GM19099 (cell line): ENCODE measurements around the gene PDLIM4.

ENCODE experiments used
- POLR2A ChIP-seq: IDR thresholded peaks from 3 replicates; pipeline ENCODE4 v1.6.1; 2011; ENCODE audit warnings: low read depth; ENCODE audit not compliant: insufficient read length; ENCODE audit errors: extremely low read depth

Gene PDLIM4

DNA sequence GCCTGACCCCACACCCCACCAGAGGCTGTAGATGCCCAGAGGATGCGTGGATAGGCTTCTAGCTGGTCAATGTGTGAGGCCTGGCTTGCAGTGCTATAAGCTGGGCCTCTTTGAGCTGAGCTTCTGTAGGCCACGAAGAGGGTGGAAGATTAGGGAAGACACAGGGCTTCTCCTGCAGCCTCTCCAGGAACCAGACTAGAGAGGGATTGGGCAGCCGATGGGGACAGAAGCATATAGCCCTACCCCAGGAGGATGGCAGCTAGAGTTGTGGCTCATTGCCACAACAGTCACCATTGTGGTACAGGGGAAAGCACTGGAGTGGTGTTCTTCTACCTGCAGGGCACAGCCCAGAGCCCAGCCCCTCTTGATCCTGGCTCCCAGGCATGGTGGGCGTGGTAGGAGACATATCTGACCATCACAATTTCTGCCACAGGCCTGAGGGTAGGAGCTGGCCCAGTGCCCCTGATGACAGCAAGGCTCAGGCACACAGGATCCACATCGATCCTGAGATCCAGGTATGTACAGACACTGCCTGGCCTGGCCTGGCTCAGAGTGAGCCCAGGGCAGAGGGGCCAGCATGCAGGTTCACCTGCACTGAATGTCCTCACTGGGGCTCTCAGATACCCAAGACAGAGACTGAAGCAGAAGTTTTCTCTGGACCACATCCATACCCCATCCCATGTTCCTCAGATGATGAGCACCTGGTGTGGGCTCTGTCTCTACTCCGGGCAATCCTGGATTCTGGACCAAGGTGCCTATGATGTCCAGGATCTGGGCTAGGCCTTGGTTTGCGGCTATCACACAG is 8.7 kb downstream of the PDLIM4 start:
- no peak for TF ChIP-seq POLR2A

DNA sequence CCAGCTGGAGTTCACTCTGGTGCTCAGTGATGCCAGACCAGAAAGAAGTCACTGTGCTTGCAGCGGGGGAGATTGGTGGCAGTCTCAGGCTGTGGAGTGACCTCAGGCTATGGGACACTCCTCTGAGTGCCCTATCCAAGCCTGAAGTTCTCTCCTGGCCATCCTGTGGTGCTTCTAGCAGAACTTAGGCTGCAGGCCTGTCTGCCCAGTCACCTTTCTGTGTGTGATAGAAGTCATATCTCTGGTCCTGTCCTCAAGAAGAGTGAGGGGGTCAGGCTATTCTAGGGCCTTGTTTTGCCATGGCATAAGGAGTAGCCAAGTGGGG is 9.3 kb downstream of the PDLIM4 start:
- TF ChIP-seq POLR2A, result no peak

DNA sequence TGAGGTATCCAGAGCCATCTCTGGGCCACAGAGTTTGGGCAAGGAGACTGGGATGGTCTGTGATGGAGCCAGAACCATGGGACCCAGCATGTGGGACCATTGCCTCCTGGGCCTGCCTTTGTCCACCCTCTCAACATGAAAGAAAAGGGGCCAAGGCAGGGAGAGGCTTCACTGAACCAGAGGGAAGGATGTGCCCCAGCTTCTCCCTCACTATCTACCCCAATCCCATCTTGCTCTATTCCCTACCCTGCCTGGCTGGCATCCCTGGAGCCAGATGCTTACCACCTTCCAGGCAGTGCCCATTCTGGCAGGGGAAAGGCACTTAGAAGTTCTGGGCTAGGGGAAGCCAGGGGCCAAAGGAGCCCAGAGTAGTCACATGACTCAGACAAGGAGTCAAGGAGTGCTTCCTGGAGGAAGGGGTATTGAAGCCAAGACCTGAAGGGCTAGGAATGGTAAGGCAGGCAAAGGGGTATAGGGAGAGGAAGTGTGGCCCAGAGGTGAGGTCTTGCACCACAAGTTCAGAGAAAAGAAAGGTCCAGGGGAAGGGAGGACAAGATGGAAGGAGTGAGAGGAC is 9.8 kb downstream of the PDLIM4 start:
- TF ChIP-seq POLR2A, result no peak

DNA sequence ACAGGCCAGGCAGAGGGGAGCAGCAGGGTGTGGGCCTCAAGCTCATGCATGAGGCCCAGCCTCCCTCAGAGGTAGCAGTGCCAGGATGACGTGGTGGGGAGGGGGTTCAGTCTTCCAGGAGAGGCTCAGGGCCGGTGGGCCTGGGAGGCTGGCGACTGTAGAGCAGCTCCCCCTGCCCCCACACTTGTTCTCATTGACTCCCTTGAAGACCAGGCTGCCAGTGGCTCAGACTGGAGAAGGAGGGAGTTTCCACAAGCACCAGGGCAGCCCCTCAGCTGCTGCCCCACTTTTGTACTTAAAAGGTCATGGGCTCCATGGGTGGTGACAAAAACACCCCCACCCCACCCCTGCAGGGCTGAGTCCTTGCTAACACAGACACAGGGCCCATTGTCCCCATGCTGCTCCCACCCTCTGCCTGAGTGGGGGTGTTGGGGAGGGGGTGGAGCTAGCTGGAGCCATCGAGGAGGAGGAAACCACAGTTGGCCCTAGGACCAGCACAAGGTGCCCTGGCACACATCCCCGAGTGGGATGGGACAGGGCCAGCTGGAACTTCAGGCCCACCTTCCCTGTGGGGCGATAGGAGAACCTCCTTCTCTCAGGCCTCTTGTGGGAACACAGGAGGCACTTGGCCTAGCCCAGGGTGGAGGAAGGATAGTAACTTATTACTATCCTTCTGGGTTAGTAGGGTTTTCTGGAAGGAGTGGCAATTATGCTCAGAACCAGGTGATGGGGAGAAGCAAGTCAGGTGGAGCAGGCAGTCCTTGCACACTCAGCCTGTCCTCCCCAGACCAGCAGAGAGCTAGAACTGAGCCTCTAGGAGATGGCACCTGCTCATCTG is 10.7 kb downstream of the PDLIM4 start:
- TF ChIP-seq POLR2A, result no peak

DNA sequence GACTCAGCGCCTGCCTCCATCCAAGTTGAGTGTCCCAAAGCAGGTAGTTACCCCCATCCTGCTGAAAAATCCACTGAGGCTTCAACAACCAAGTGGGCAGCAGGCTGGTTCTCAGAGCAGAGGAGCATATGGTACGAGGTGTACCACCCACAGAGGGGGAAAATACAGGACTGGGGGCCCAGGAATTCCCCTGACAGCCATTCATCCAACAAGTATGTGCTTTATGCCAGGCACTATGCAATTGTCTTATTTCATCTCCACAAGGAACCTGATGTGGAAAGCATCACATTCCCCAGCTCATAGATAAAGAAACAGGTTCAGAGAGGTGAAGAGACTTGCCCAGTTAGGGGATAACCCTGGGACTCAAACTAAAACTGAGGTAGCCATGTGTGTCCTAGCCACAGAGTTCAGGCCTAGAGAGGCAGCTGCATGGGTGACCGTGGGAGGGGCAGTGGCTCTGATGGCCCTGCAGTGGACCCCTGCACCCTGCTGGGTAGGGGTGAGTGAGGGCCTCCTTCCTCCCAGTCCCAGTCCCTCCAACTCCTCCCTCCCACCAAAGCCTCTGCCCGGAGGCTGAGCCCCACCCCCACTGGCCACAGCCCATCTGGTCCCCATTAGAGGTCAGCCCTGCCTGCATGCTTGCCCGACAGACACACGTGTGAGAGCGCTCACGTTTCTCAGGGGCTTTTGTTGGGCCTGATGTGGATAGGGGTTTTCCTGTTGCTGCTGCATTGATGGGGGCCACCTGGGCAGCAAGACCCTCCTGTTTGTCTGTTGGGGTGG is 11.5 kb downstream of the PDLIM4 start:
- no peak for TF ChIP-seq POLR2A

DNA sequence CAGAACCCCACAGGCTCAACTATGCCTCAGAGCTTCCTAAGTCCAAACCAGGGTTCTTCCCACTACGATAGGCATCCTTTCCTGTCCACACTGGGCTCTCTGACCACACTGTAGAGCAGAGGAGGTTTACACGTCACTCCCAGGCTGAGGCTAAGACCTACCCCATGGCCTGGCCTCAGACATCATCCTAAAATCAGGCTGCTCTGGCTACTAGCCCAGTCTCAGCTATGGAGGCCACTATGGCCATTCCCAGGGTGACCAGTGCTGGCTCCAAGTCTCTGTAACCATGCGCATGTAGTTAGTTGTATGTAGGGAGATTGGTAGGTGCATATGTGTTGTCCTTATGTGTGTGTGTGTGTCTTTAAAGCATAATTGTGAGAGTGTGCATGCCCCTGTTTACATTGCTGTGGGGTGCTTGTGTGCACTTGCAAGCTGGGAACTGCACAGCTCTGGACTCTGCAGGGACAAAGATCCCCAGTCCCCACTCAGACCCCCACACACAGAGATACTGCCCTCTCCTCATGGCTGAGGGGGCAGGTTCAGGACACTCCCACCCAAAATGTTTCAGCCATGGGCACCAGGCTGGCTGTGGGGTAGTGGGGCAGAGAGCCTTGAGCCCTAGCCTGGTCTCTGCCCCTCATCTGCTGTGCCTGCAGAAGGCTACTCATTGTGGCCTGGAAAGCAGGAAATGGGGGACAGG is 12.3 kb downstream of the PDLIM4 start:
- no peak for TF ChIP-seq POLR2A

DNA sequence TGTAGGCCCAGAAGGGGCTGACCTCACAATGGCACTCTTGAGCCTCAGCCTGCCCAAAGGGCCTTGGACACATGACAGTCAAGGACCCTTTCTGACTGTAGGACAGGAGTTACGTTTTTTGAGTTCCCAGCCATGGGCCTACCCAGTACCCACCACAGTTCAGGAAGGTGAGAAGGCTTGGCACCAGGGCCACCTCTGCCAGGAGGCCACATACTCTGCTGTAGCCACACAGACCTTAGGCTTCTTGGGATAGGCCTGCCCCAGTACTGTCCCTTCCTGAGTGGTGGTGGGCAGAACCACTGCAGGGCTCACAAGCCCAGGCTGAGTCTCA is 12.8 kb downstream of the PDLIM4 start:
- no peak for TF ChIP-seq POLR2A

DNA sequence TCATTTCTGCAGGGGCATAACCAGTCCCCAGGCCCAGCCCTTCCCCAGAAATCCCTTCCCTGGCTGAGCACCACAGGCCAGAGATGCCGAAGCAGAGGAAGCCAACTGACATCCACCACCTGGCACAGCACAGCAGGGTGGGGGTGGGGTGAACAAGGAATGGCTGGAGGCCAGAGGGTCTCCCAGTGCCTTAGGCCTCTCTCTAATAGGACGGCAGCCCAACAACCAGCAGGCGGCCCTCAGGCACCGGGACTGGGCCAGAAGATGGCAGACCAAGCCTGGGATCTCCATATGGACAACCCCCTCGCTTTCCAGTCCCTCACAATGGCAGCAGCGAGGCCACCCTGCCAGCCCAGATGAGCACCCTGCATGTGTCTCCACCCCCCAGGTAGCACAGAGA is 13.2 kb downstream of the PDLIM4 start:
- no peak for TF ChIP-seq POLR2A

DNA sequence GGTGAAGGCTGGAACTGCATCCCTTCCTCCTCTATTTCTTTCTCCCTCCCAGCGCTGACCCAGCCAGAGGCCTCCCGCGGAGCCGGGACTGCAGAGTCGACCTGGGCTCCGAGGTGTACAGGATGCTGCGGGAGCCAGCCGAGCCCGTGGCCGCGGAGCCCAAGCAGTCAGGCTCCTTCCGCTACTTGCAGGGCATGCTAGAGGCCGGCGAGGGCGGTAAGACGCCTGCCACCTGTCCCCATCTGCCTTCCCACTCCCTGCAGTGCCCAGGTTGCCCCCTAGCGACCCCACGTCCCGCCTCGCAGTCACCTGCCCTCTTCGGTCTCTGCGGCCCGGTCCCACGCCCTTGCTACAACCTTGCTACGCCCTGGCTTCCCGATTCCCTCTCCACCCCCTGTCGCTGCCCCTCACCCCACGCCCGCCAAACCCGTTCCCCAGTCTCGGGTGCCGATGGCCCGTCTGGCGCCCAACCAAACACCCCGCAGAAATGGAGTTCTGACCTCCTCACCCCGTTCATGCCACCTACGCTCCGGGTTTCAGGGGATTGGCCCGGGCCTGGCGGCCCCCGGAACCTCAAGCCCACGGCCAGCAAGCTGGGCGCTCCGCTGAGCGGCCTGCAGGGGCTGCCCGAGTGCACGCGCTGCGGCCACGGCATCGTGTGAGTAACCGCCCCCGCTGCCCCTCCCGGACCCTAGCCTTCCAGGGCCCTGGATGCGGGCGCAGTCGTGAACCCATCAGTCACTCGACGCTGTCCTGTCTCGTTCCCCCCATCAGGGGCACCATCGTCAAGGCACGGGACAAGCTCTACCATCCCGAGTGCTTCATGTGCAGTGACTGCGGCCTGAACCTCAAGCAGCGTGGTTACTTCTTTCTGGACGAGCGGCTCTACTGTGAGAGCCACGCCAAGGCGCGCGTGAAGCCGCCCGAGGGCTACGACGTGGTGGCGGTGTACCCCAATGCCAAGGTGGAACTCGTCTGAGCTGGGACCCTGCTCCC is 14.1 kb downstream of the PDLIM4 start:
- TF ChIP-seq POLR2A, result no peak

DNA sequence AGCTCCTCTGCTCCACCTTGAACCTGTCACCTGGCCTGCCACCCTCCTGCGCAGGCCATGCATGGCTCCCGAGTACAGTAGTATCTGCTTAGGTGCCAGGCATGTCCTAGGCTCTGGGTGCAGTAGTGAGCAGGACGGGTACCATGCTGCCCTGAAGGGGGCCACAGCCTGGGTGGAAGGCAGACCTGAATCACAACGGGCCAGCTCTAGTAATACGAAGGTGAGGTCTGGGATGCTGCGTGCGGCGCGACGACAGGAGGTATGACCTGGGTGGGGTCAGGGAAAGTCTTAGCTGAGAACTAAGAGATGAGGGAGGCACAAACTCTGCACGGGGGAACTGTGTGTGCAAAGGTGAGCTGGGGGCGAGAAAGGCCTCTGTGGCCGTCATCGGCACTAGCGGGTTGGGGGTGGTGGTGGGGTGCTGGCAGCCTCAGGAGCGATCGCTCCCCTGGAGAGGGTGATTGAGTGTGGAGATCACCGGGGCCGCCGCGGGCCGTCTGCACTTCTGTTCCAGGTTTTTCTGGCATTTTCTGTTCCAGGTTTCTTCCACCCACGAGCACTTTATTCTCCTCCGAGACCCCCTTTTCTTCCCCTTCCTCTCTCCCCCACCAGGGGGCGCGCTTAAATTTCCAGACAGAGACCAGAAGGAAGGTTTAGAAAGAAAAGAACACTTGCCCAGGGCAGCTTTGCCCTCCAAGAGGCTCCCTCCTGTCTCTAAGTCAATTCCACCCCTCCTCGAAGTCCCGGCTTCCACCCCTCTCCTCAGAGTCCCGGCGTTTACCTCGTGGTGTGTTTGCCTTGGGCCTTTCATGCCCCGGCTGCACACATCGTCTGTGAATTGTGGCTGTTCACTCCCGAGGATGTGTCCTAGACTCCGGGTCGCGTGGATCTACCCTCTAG is 15.1 kb downstream of the PDLIM4 start:
- TF ChIP-seq POLR2A, result no peak

DNA sequence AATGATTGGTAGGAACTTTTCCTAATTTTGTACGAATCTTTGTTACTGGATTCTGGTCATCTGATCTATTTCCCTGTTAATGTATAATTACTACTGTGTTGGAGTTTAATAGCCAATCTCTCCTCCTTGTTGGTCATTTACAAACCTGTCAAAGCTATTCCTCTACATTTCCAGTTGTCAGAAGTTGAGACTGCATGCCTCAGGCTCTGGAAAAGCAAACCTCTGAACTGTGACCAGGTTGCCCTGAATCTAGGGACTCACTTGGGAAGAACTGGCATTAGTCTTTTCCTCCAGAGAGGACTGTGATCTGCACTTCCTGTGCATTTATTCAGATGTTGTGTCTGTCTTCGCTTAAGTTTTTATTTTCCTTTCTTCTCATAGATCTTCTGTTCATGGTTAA is 16.1 kb downstream of the PDLIM4 start:
- no peak for TF ChIP-seq POLR2A

DNA sequence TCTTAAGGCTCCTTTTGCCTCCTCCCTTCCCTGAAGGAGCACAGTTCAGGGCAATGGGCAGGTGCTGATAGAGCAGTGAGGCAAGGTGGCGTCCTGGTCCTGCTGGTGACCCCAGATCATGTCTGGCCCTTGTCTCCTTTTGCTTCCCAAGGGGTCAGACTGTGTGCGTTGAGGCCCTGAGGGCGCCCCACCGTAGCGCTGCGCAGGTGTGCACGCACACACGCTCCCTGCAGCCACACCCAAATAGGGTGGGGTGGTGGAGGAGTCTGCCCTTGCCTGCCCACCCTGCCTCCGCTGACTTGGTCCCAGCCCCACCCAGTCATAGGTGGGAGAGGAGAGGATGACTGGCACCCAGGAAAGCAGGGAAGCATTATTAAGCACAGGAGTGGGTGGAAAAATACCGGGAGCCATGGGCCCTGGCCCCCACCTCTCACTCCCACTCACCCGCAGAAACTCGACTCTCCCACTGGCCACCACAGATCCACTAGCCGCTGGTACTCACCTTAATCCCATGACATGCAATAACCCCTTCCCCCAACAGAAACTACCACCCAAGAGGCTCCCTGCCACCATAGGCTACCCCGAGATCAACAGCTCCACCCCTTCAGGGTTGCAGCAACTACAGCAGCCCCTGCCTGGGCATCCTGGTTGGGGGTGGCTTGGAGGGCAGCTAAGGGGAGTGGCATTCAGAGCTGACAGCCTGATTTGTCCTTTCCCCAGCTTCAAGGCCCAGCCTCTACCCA is 16.7 kb downstream of the PDLIM4 start:
- no peak for TF ChIP-seq POLR2A
